Measurements from ENCODE around the gene MAP4.
A peak's percentile ranks its signal among the peaks of the same experiment; 100 is the strongest.
"Not testable (repeated sequence)": the region's sequence is repeated elsewhere in the genome, so short reads cannot be mapped to it uniquely, and the experiment has no call there.

MAP4 gene

GRCh38 chr3:48015431-48016180 lies 610 bp downstream of the MAP4 start:
- DNase-seq (no peak), ATAC-seq (no peak)

DNA sequence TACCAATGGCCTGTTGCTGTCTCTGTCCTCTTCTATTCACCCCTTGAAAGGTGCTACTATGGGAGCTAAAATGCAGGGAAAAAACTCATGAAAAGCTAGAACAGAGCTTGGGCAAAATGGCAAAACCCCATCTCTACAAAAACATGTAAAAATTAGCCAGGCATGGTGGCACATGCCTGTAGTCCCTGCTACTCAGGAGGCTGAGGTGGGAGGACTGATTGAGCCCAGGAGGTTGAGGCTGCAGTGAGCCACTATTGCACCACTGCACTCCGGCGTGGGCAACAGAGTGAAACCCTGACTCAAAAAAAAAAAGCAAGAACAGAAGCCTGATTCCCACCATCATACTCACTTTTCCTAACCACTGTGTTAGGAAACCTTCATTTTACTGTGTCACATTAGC lies 1.9 kb downstream of the MAP4 start:
- ATAC-seq (no peak), DNase-seq (no peak)

GRCh38 chr3:48013288-48013980 lies 2.8 kb downstream of the MAP4 start:
- peak; percentile 64 for ATAC-seq
- DNase-seq, result no peak

DNA sequence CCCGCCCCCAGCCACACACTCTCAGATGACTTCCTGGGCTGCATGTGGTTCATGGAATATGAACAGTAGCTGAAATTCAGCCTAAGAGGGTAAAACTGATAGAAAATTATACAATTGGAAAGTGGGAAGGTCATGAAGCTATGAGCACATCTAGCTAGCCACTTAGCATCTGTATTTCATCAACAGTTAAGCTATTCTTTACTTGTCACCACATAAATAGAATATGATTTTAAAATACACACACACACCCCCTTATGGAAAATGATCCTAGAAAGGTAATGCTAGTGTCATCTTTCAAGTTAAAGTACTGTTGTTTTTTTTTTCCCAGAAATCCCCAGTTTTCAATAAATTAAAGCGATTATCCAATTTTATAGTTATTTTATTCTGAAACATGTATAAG lies 3.6 kb downstream of the MAP4 start:
- no peak for DNase-seq
- no peak for ATAC-seq

GRCh38 chr3:48008066-48008465 lies 8.2 kb downstream of the MAP4 start:
- DNase-seq, ATAC-seq: not testable (repeated sequence)

DNA sequence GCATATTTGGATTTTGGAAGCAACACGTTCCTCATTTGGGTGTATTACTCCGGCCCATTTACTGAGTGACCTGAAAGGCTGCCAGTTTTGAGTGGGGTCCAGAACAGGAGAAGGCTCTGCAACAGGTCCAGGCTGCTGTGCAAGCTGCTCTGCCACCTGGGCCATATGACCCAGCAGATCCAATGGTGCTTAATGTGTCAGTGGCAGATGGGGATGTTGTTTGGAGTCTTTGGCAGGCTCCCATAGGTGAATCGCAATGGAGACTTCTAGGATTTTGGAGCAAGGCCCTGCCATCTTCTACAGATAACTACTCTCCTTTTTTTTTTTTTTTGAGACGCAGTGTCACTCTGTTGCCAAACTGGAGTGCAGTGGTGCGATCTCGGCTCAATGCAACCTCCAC lies 8.9 kb downstream of the MAP4 start:
- not testable (repeated sequence) for ATAC-seq, DNase-seq

GRCh38 chr3:48006794-48007193 lies 9.4 kb downstream of the MAP4 start:
- not testable (repeated sequence) for DNase-seq, ATAC-seq

- no peak for ATAC-seq
- DNase-seq, result no peak
These were observed 11.5 kb downstream of the MAP4 start for GRCh38 chr3:48004694-48005093.

GRCh38 chr3:48002787-48003186 lies 13.4 kb downstream of the MAP4 start:
- ATAC-seq (no peak), DNase-seq (no peak)

- ATAC-seq (no peak), DNase-seq (no peak)
These were observed 14.2 kb downstream of the MAP4 start for GRCh38 chr3:48001991-48002390.

DNA sequence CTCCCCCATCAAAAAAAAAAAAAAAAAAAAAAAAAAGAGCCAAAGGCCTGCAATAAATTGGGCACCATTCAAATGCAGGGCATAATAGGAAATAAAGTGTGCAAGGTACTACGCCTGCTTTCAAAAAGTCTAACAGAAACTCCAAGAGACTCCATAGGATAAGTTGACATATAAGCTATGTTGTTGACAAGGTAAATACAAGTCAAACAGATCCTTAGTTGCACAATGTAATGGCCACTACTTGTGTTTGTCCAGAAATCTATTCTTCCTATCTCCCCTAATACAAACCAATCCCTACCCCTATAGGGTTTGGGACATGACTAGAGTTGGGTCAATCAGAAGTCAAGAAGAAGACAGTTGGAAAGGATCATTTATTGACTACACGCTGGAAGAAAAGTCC lies 16.0 kb downstream of the MAP4 start:
- DNase-seq, result no peak

GRCh38 chr3:47996440-47996839 lies 19.8 kb downstream of the MAP4 start:
- no peak for ATAC-seq

More for the DNA sequence above, 16.0 kb downstream of the MAP4 start:
- no peak for ATAC-seq

DNA sequence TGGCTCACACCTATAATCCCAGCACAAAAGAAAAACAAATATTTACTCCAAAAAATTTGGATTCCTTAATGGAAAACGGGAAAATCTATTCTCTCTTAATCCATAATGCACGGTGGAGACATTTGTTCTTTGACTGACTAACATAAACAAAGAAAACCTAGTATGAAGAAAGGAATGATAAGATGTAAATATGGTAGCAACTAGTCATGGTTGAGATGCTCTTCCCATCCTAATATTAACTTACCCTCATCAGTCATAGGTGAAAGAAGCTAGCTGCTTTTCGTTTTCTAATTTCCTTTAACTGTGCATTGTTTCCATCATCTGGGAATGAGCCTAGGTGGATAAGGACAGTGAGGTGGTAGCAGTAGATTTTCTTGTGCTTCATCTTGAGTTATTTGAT lies 22.0 kb downstream of the MAP4 start:
- DNase-seq (no peak), ATAC-seq (no peak)

More at GRCh38 chr3:47996440-47996839, 19.8 kb downstream of the MAP4 start:
- DNase-seq, result no peak

DNA sequence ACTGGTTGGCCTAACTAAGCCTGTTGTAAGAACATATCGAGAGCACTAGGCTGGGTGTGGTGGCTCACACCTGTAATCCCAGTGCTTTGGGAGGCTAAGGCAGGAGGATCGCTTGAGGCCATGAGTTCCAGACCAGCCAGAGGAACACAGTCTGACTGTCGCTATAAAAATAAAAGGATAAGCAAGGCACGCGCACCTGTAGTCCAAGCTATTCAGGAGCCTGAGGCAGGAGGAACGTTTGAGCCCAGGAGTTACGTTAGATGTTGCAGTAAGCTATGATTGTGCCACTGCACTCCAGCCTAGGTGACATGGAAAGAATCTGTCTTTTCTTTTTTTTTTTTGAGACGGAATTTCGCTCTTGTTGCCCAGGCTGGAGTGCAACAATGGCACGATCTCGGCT lies 24.9 kb downstream of the MAP4 start:
- DNase-seq (no peak), ATAC-seq (no peak)

GRCh38 chr3:47989981-47990440 lies 26.2 kb downstream of the MAP4 start:
- ATAC-seq (peak; percentile 99), DNase-seq (peak; percentile 71)

DNA sequence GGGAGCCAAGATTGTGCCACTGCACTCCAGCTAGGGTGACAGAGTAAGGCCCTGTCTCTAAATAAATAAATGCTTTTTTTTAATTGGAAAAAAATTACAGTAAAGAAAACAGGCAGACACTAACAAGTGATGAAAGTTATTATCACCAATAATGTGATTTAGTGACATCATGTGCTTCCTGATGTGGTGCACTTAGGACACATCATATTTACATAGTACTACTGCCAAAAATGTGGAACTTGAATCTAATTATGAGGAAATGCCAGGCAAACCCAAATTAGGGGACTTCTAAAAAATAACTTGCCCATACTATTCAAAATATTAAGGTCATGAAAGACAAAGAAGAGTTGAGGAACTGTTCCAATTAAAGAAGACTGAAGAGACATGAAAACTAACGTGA lies 30.8 kb downstream of the MAP4 start:
- ATAC-seq, result no peak

DNA sequence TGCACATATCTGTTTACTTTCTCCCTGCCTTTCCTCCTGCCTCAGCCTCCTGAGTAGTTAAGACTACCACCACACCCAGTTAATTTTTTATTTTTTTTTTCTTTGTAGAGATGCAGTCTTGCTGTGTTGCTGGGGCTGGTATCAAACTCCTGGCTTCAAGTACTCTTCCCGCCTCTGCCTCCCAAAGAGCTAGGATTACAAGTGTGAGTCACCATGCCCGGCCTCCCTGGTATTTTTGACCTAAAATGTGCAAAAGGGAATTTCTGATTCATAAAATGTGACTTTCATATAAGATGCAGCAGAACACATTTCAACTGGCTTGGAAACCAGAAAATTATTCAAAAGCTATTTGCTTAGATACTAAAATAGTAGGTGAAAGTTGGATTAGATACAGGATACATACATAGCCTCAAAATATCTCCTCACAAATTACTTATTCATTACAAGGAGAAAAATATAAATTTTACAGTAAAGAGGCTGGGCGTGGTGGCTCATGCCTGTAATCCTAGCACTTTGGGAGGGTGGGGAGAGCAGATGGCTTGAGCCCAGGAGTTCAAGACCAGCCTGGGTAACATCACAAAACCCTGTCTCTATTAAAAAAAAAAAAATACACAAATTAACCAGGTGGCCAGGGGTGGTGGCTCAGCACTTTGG lies 32.0 kb downstream of the MAP4 start:
- ATAC-seq (no peak), DNase-seq (no peak)

More for the DNA sequence above, 30.8 kb downstream of the MAP4 start:
- DNase-seq, result no peak

DNA sequence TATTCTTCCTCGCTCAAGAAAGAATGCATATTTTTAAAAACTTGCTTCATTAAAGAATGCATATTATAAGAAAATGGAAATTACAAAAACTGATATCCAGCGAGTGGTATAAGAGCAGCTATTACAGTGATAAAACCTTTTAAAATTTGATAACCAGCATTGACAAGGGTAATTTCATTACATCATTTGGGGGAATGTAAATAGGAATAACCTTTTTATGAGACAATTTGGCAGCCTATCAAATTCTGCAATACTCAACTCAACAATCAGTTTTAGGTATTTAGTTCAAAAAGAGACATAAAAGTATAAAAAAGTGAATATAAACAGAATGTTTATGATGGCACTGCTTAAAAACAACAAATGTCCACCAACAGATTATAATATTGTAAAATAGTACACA lies 35.4 kb downstream of the MAP4 start:
- ATAC-seq (no peak), DNase-seq (no peak)

DNA sequence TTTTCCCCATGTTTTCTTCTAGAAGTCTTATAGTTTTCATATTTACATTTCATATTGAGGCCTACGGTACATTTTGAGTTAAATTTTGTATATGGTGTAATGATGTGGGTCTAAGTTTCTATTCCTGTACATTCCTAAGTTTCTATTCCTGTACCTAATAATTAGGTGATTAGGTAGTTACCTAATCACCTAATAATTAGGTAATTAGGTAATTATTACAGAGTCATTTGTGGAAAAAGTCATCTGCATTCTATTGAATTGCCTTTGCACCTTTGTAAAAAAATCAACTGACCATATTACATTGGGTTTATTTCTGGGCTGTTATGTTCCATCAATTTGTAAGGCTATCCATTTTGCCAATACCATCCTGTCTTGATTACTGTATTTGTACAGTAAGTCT lies 37.1 kb downstream of the MAP4 start:
- ATAC-seq, result no peak
- DNase-seq, result no peak

GRCh38 chr3:47978386-47978785 lies 37.8 kb downstream of the MAP4 start:
- ATAC-seq (no peak), DNase-seq (no peak)

DNA sequence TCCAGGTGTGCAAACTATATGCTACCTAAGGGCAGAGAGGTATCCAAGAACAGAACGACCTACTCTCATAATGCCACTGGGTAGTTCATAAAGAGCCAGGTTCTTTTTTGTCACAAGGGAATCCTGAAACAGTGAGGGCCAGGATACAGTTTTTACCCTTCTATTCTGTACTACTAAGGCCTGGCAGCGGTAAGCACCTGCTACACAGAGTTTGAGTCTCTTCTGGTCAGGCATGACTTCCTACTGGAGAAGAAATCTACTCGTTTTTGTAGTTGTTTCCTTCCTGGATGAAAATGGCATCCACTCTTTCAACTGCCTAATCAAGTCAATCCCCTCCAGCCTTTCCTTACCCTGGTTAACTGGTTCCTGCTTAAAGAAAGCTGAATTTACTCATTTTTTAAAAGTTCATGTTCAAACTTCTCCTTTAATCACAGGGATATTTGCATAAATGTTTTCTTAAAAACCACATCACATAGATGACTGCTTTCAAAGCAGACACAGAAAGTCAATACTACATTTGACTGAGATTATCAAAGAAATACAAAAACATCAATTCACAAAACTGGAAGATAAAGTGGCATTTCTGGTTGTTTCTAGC lies 40.0 kb downstream of the MAP4 start:
- DNase-seq (no peak), ATAC-seq (no peak)

GRCh38 chr3:47974974-47975470 lies 41.2 kb downstream of the MAP4 start:
- no peak for ATAC-seq
- DNase-seq, result no peak

Data from stimulated activated naive CD8-positive, alpha-beta T cell treated with anti-CD3 and anti-CD28 coated beads, Interleukin-15, Interleukin-2, amounts not matched to agents 100 U/mL and 50 U/mL, for 24 hours (primary cell).